ENCODE measurements around the gene DNAJC1. TPM values are rescaled to one million over a fixed set of nuclear protein-coding genes. Genes with fewer than 3 reads are reported as not detected.

The DNAJC1 gene
- total RNA-seq, 2 donors from 2014 or later, result 28.9 to 56.9 TPM

DNA sequence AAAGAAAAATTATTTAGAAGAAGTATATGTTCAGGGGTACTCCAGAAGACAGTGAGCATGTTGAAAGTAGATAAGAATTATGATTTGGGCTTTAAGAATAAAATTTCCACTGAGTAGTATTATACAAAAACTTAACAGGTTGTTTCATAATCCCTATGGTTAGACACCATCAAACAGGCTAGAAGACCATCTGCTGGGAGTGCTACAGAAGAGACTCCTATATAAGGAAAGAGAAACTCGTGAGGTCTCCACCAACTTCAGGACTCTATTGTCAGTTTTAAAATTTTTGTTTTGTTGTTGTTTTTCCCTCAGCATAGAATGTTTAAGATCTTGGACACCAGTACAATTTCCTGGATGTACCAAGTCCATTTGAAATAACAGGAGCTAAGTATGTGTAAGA lies 13.1 kb downstream of the DNAJC1 start:
- Histone ChIP-seq H3K27ac (no peak overlapping the region), H3K27me3 (no peaks in the 10 kb centered on the region), H3K4me3 (no peak overlapping the region), H3K36me3 (no peaks in the 10 kb centered on the region), H3K9me3 (no peaks in the 10 kb centered on the region), H3K4me1 (peaks cover 0 to 11% of the 10 kb centered on the region in 2 donors)
- no peak for DNase-seq (ENCODE audit: low spot score)
- TF ChIP-seq, protein P1, sequence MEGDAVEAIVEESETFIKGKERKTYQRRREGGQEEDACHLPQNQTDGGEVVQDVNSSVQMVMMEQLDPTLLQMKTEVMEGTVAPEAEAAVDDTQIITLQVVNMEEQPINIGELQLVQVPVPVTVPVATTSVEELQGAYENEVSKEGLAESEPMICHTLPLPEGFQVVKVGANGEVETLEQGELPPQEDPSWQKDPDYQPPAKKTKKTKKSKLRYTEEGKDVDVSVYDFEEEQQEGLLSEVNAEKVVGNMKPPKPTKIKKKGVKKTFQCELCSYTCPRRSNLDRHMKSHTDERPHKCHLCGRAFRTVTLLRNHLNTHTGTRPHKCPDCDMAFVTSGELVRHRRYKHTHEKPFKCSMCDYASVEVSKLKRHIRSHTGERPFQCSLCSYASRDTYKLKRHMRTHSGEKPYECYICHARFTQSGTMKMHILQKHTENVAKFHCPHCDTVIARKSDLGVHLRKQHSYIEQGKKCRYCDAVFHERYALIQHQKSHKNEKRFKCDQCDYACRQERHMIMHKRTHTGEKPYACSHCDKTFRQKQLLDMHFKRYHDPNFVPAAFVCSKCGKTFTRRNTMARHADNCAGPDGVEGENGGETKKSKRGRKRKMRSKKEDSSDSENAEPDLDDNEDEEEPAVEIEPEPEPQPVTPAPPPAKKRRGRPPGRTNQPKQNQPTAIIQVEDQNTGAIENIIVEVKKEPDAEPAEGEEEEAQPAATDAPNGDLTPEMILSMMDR (IDR thresholded peaks at IDR 0.05), result no peak

DNA sequence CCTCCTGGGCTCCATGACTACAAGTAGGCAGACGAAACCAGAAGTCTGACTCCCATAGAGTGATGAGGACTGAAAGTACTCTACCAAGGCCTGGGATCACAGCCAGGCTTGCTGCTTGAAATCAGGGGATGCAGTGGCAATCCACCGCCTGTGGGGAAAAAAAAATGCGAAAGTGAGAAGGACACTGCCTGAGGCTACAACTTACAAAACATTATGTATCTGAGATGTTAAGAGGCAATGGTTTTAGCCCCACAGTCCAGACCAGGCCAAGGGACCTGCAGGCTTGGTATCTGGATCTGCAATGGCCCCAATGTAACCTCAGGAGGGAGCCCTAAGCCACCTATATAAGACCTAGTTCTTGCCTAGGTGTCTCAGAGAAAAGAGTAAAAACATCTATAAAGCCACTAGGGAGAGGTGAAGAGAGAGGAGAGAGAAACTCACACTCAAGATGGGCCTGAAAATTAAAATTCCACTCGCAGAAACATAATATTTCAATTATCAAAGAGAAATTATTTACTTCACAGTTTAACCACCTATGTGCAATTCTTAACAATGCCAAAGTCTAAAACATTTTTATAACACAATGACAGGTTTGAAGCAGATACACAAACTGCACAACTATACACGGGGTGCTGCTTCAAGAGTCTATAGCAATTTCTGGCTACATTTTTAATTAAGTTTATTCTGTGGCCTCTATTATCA lies 13.9 kb downstream of the DNAJC1 start:
- DNase-seq (ENCODE audit: low spot score), result peak; percentile 72
- Histone ChIP-seq H3K36me3 (no peaks in the 10 kb centered on the region), H3K9me3 (no peaks in the 10 kb centered on the region), H3K4me3 (no peak overlapping the region), H3K27ac (peak overlapping the region in 1 of 2 donors; percentile 26), H3K4me1 (peaks cover 0 to 11% of the 10 kb centered on the region in 2 donors), H3K27me3 (no peaks in the 10 kb centered on the region)
- TF ChIP-seq, protein P1 (IDR thresholded peaks at IDR 0.05), result peak; percentile 34 to 65

DNA sequence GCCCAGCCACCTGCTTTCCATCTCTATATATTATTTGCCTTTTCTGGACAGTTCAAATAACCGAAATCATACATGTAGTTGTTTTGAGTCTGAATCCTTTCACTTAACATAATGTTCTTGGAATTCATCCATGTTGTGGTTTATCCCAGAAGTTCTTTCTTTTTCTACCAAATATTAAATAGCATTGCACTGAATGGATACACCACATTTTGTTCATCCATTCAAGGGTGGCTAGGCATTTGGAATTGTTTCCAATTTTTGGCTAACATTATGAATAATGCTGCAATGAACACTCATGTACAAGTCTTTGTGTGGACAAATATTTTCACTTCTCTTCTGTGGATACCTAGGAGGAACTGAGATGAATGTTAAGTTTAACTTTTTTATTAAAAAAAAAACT lies 18.0 kb downstream of the DNAJC1 start:
- TF ChIP-seq, protein P1 (IDR thresholded peaks at IDR 0.05), result no peak
- H3K4me3 ChIP-seq, result no peak overlapping the region
- no peaks in the 10 kb centered on the region for H3K27me3 ChIP-seq
- no peaks in the 10 kb centered on the region for H3K9me3 ChIP-seq
- H3K4me1 ChIP-seq, result peaks cover 0 to 11% of the 10 kb centered on the region in 2 donors
- no peak overlapping the region for H3K27ac ChIP-seq
- no peaks in the 10 kb centered on the region for H3K36me3 ChIP-seq
- DNase-seq (ENCODE audit: low spot score), result no peak

GRCh38 chr10:21981118-21981517 lies 22.4 kb downstream of the DNAJC1 start:
- Histone ChIP-seq H3K36me3 (no peaks in the 10 kb centered on the region), H3K4me3 (no peak overlapping the region), H3K27ac (no peak overlapping the region), H3K4me1 (peaks cover 0 to 4% of the 10 kb centered on the region in 2 donors), H3K9me3 (no peaks in the 10 kb centered on the region), H3K27me3 (no peaks in the 10 kb centered on the region)
- TF ChIP-seq, protein P1 (IDR thresholded peaks at IDR 0.05), result no peak
- no peak for DNase-seq (ENCODE audit: low spot score)

DNA sequence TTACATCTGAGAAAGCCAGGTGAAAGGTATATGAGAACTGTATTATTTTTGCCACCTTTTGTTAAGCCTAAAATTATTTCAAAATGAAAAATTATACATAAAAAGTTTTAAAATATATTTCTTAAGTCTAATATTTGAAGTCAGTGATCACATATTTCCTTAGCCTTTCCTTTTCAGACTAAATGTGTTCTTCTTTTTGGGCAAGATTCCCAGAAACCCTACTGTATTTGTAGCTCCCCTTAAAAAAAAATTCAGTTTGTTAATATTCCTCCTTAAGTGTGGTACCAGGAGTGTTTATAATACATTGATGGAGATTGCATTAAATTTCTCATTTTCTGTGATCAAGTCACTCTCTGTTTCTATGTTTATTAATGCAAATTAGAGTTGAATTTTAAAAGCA lies 22.8 kb downstream of the DNAJC1 start:
- no peaks in the 10 kb centered on the region for H3K9me3 ChIP-seq
- H3K4me3 ChIP-seq, result no peak overlapping the region
- no peak for DNase-seq (ENCODE audit: low spot score)
- H3K4me1 ChIP-seq, result peaks cover 0 to 4% of the 10 kb centered on the region in 2 donors
- H3K27me3 ChIP-seq, result no peaks in the 10 kb centered on the region
- H3K27ac ChIP-seq, result no peak overlapping the region
- TF ChIP-seq, protein P1 (IDR thresholded peaks at IDR 0.05), result no peak
- H3K36me3 ChIP-seq, result no peaks in the 10 kb centered on the region

Measured in right atrium auricular region (tissue), 2 donors.